ENCODE measurements around the gene SLC6A12.
"Not testable (repeated sequence)": the region's sequence is repeated elsewhere in the genome, so short reads cannot be mapped to it uniquely, and the experiment has no call there.

The SLC6A12 gene

GRCh38 chr12:214003-214741 lies at the start of gene SLC6A12:
SLC6A12 (minus strand) TSS chr12:214157; CDS start chr12:209986, 4,171 bp downstream.
- no peak for DNase-seq (ENCODE audit: low read depth in 2 of 2)

DNA sequence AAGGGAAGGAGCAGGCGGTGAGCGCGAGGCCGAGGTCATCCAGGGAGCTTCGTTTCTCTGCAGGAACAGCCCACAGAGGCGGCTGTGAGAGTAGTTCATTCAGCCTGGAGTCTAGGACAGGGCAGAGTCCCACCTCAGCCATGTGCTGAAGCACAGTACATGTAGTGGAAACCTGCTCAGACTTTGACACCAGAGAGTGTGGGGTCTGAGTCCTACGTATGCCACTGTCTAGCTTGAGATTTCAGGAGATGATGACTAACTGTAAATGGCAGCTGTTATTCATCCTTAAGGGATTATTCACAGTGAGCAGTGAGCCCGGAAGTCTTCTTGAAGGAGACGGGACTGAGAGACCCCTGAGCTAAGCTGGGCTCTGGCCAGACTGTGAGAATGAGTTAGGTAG lies 49.6 kb upstream of the SLC6A12 start:
- DNase-seq (ENCODE audit: low read depth in 2 of 2): no peak

GRCh38 chr12:262817-263216 lies 48.9 kb upstream of the SLC6A12 start, which contains the start of gene SLC6A13:
SLC6A13 (minus strand) TSS chr12:262836; CDS start chr12:260052, 2,784 bp downstream.
- DNase-seq (ENCODE audit: low read depth in 2 of 2): no peak

GRCh38 chr12:262113-262512 lies 48.2 kb upstream of the SLC6A12 start:
- DNase-seq (ENCODE audit: low read depth in 2 of 2): no peak

- DNase-seq (ENCODE audit: low read depth in 2 of 2): no peak
Measured at GRCh38 chr12:257521-258321, 43.8 kb upstream of the SLC6A12 start.

- DNase-seq (ENCODE audit: low read depth in 2 of 2): no peak
Measured at GRCh38 chr12:256958-257357, 43.0 kb upstream of the SLC6A12 start.

- no peak for DNase-seq (ENCODE audit: low read depth in 2 of 2)
Measured at GRCh38 chr12:256225-256624, 42.3 kb upstream of the SLC6A12 start.

DNA sequence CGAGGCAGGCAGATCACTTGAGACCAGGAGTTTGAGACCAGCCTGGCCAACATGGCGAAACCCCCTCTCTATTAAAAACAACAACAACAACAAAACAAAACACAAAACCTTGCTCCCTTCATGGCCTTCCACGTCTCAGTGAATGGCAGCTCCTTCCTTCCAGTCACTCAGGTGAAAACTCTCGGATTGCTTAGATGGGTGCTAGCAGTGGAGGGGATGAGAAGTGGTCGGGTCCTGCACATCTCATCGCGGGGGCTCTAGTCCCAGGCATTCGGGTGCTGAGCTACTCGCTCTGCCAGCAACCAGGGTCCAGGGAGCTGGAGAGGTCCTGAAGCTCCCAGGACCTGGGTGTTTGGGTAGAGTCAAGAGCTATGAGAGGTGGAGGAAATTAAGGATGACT lies 41.0 kb upstream of the SLC6A12 start:
- DNase-seq (ENCODE audit: low read depth in 2 of 2): no peak

GRCh38 chr12:254039-254438 lies 40.1 kb upstream of the SLC6A12 start:
- no peak for DNase-seq (ENCODE audit: low read depth in 2 of 2)

DNA sequence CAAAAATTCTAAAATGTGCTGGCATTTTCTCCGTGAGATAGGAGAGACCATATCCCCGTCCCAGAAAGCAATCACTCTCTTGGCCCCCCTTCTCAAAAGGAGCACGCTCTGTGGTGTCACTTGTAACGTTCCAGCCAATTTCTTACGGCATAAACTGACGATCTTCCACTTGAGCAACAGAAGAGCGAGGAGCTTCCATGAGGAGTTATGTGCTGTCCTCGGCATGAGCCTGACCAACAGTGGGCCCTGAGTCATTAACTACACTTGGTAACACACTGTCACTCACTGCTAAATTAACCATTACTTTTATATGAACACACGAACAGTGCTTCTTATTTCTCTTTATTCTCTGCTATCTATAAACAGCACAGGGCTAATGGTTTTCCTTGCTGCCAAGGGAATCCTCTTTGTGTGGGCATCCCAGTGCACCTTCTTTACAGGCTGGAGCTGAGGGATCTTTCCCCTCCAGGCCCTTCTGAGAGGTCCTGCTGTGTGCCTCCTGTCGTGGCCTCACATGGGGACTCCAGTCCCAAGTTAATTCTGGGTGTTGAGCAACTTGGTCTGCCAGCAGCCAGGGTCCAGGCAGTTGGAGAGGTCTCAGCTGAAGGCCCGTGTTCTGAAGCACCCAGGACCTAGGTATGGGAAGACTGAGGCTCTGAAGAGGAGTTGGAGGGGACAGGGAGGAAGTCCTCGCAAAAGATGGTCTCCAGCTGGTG lies 39.3 kb upstream of the SLC6A12 start:
- DNase-seq (ENCODE audit: low read depth in 2 of 2): no peak

GRCh38 chr12:252636-253035 lies 38.7 kb upstream of the SLC6A12 start:
- DNase-seq (ENCODE audit: low read depth in 2 of 2): no peak

DNA sequence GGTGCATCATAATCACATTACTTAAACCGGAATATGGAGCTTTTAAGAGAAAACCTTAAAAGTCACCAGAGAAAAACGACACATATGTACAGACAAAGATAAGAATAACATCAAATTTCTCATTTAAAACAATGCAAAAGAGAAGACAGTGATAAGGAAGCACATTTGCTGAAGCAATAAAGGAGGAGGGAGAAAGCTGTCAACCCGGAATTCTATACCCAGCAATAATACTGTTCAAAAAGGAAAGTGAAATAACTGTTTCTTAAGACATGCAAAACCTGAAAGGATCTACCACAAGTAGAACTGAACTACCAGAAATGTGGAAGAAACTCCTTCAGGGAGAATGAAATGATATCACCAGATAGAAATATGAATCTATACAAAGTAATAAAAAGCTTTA lies 33.3 kb upstream of the SLC6A12 start:
- DNase-seq (ENCODE audit: low read depth in 2 of 2): no peak

- DNase-seq (ENCODE audit: low read depth in 2 of 2): no peak
Measured at GRCh38 chr12:243381-243780, 29.4 kb upstream of the SLC6A12 start.

DNA sequence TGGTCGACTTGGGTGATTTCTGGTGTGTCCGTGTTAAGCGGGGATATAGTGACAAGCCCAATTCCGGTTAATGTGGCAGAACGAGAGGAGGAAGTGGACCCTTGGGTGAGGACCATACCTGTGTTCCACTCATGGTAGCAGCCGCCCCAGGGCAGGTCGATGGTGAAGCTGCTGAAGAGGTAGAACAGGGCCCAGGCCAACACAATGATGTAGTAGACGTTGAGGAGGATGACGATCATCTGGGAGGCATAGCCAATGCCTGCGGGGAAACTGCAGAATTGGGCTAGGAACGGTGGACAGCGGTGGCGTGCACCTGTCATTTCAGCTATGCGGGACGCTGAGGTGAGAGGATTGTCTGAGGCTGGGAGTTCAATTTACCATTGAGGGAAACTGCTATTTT lies 28.5 kb upstream of the SLC6A12 start:
- no peak for DNase-seq (ENCODE audit: low read depth in 2 of 2)

DNA sequence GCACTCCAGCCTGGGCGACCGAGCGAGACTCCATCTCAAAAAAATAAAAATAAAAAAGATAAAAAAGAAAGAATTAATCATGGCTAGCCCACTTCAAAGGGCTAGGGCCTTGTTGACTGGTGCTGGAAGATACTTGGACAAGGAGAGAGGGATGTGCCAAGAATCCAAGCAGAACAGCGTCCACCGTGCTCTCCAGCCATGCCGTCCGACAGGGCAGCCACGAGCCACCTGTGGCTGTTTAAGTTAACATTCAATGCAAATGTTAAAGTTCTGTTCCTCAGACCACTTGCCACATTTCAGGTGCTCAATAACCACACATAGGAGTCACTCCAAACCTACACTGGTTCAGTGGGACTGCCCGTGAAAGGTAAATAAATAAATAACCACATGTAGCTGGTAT lies 27.3 kb upstream of the SLC6A12 start:
- no peak for DNase-seq (ENCODE audit: low read depth in 2 of 2)

GRCh38 chr12:240566-240965 lies 26.6 kb upstream of the SLC6A12 start:
- DNase-seq (ENCODE audit: low read depth in 2 of 2): no peak

- DNase-seq (ENCODE audit: low read depth in 2 of 2): no peak
Measured at GRCh38 chr12:238736-239398, 24.9 kb upstream of the SLC6A12 start.

- DNase-seq (ENCODE audit: low read depth in 2 of 2): no peak
Measured at GRCh38 chr12:238116-238515, 24.2 kb upstream of the SLC6A12 start.

DNA sequence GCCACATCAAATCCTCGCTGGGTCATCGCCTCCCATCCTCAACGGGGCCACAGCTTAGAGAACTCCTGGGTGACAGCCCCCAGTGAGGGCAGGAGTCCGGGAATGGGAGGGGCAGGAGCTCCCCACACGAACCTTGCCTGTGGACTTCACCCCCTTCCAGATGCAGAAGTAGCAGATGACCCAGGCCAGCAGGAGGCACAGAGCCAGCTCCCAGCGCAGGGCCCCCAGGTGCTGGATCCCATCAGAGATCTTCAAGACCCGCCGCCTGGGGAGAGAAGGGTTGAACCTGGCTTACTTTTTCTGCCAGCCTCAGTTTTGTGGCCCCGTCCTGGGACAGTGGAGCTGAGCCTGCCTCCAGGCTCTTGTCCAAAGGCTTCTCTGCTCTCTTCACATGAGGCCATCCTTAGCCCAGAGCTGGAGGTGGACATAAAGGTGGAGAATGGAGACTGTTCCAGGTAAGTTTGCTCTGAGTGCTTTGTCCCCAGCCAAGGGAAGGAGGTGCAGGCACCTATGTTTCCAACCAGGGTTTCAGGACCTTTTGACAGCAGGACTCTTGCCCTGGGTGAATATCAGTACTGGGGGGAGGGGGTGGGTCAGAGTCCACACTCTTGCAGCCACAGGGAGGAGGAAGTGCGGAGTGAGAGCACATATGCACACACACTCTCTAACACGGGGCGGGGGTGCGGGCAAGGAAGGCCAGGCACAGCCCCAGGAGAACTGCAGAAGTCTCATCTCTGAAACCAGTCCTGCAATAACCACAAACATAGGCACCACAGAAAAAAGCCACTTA lies 23.3 kb upstream of the SLC6A12 start:
- DNase-seq (ENCODE audit: low read depth in 2 of 2): no peak

GRCh38 chr12:236445-236844 lies 22.5 kb upstream of the SLC6A12 start:
- DNase-seq (ENCODE audit: low read depth in 2 of 2): no peak

DNA sequence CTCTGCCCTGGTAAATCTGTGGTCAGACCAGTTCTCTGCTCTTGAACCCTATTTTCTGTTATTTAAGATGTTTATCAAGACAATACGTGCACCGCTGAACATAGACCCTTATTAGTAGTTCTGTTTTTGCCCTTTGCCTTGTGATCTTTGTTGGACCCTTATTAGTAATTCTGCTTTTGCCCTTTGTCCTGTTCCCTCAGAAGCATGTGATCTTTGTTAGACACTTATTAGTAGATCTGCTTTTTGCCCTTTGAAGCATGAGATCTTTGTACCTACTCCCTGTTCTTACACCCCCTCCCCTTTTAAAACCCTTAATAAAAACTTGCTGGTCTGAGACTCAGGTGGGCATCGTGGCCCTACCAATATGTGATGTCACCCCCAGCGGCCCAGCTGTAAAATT lies 22.0 kb upstream of the SLC6A12 start:
- DNase-seq (ENCODE audit: low read depth in 2 of 2): not testable (repeated sequence)
